ENCODE results near the gene TRMT61A. TPM values are rescaled to one million over a fixed set of nuclear protein-coding genes. Genes with fewer than 3 reads are reported as not detected.

The TRMT61A gene
- total and polyA plus RNA-seq, 2 of the 13 experiments (the other 11 are each of a cell fraction or from before 2014, with no cell fraction given): 6.5 to 13.6 TPM

DNA sequence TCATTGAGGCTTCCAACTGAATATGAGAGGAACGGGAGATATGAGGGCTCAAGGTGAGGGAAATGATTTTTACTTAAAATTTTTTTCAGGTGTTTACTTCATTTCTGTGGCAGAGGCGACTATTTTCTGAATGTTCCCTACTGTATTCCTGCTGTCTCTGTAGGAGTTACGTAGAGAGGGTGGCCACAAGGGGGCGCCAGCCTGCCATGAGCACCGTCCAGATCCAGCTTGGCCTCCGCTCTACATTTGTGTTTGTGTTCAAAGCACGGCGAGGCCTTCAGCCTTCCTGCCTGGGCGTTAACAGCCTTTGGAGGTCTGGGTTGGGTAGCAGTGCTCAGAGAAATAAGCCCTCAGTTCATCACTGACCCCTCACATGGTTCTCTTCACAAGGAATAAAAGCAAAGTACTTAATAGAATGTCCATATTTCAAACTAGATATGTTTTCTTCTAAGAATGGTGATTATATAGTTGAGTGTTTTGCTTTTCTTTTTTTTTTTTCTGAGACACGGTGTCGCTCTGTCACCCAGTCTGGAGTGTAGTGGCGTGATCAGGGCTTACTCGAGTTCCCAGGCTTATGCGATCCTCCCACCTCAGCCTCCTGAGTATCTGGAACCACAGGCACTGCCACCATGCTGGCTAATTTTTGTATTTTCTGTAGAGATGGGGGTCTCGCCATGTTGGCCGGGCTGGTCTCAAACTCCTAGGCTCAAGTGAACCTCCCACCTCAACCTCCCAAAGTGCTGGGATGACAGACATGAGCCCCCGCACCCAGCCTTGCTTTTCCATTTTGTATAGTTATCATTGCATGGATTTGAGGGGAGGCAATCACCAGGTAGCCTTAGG is 28.6 kb upstream of the TRMT61A start (continued):
- TF ChIP-seq ZFP37 (CRISPR knock-in tag; IDR thresholded peaks at IDR 0.05; ENCODE audit: borderline replicate concordance): no peak
- TF ChIP-seq, protein P1, sequence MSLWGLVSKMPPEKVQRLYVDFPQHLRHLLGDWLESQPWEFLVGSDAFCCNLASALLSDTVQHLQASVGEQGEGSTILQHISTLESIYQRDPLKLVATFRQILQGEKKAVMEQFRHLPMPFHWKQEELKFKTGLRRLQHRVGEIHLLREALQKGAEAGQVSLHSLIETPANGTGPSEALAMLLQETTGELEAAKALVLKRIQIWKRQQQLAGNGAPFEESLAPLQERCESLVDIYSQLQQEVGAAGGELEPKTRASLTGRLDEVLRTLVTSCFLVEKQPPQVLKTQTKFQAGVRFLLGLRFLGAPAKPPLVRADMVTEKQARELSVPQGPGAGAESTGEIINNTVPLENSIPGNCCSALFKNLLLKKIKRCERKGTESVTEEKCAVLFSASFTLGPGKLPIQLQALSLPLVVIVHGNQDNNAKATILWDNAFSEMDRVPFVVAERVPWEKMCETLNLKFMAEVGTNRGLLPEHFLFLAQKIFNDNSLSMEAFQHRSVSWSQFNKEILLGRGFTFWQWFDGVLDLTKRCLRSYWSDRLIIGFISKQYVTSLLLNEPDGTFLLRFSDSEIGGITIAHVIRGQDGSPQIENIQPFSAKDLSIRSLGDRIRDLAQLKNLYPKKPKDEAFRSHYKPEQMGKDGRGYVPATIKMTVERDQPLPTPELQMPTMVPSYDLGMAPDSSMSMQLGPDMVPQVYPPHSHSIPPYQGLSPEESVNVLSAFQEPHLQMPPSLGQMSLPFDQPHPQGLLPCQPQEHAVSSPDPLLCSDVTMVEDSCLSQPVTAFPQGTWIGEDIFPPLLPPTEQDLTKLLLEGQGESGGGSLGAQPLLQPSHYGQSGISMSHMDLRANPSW (CRISPR knock-in tag; IDR thresholded peaks at IDR 0.05; ENCODE audit: borderline replicate concordance): no peak
- TF ChIP-seq ZNF468 (CRISPR knock-in tag; IDR thresholded peaks at IDR 0.05): no peak
- TF ChIP-seq MTF1 (CRISPR knock-in tag; IDR thresholded peaks at IDR 0.05): no peak
- TF ChIP-seq, protein P2, sequence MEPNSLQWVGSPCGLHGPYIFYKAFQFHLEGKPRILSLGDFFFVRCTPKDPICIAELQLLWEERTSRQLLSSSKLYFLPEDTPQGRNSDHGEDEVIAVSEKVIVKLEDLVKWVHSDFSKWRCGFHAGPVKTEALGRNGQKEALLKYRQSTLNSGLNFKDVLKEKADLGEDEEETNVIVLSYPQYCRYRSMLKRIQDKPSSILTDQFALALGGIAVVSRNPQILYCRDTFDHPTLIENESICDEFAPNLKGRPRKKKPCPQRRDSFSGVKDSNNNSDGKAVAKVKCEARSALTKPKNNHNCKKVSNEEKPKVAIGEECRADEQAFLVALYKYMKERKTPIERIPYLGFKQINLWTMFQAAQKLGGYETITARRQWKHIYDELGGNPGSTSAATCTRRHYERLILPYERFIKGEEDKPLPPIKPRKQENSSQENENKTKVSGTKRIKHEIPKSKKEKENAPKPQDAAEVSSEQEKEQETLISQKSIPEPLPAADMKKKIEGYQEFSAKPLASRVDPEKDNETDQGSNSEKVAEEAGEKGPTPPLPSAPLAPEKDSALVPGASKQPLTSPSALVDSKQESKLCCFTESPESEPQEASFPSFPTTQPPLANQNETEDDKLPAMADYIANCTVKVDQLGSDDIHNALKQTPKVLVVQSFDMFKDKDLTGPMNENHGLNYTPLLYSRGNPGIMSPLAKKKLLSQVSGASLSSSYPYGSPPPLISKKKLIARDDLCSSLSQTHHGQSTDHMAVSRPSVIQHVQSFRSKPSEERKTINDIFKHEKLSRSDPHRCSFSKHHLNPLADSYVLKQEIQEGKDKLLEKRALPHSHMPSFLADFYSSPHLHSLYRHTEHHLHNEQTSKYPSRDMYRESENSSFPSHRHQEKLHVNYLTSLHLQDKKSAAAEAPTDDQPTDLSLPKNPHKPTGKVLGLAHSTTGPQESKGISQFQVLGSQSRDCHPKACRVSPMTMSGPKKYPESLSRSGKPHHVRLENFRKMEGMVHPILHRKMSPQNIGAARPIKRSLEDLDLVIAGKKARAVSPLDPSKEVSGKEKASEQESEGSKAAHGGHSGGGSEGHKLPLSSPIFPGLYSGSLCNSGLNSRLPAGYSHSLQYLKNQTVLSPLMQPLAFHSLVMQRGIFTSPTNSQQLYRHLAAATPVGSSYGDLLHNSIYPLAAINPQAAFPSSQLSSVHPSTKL (CRISPR knock-in tag; IDR thresholded peaks at IDR 0.05): 0 out of 2 replicates have a peak, but pooled peaks have one; percentile 30
- no peak for TF ChIP-seq ZNF205 (CRISPR knock-in tag; IDR thresholded peaks at IDR 0.05)
- TF ChIP-seq, protein P3, sequence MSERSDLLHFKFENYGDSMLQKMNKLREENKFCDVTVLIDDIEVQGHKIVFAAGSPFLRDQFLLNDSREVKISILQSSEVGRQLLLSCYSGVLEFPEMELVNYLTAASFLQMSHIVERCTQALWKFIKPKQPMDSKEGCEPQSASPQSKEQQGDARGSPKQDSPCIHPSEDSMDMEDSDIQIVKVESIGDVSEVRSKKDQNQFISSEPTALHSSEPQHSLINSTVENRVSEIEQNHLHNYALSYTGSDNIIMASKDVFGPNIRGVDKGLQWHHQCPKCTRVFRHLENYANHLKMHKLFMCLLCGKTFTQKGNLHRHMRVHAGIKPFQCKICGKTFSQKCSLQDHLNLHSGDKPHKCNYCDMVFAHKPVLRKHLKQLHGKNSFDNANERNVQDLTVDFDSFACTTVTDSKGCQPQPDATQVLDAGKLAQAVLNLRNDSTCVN (CRISPR knock-in tag; IDR thresholded peaks at IDR 0.05; ENCODE audit: borderline replicate concordance): no peak; the same call in 1 of the 2 replicates
- no peak for TF ChIP-seq HMGA1 (CRISPR knock-in tag; conservative IDR thresholded peaks at IDR 0.05)
- TF ChIP-seq, protein P4, sequence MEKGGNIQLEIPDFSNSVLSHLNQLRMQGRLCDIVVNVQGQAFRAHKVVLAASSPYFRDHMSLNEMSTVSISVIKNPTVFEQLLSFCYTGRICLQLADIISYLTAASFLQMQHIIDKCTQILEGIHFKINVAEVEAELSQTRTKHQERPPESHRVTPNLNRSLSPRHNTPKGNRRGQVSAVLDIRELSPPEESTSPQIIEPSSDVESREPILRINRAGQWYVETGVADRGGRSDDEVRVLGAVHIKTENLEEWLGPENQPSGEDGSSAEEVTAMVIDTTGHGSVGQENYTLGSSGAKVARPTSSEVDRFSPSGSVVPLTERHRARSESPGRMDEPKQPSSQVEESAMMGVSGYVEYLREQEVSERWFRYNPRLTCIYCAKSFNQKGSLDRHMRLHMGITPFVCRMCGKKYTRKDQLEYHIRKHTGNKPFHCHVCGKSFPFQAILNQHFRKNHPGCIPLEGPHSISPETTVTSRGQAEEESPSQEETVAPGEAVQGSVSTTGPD (CRISPR knock-in tag; IDR thresholded peaks at IDR 0.05): no peak
- no peak for TF ChIP-seq SSRP1 (CRISPR knock-in tag; IDR thresholded peaks at IDR 0.05)
- no peak for TF ChIP-seq ZNF629 (CRISPR knock-in tag; conservative IDR thresholded peaks at IDR 0.05)
- no peak for TF ChIP-seq IKZF1 (IDR thresholded peaks at IDR 0.05)
- TF ChIP-seq, protein P5, sequence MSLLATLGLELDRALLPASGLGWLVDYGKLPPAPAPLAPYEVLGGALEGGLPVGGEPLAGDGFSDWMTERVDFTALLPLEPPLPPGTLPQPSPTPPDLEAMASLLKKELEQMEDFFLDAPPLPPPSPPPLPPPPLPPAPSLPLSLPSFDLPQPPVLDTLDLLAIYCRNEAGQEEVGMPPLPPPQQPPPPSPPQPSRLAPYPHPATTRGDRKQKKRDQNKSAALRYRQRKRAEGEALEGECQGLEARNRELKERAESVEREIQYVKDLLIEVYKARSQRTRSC (CRISPR knock-in tag; IDR thresholded peaks at IDR 0.05; ENCODE audit: low read depth): no peak
